Measurements from ENCODE around the gene FLYWCH2. TPM values are rescaled to one million over a fixed set of nuclear protein-coding genes. Genes with fewer than 3 reads are reported as not detected.

Gene FLYWCH2
- total and polyA plus RNA-seq, 2 of the 13 experiments (the other 11 are each of a cell fraction or from before 2014, with no cell fraction given) = 16.9 to 19.8 TPM

DNA sequence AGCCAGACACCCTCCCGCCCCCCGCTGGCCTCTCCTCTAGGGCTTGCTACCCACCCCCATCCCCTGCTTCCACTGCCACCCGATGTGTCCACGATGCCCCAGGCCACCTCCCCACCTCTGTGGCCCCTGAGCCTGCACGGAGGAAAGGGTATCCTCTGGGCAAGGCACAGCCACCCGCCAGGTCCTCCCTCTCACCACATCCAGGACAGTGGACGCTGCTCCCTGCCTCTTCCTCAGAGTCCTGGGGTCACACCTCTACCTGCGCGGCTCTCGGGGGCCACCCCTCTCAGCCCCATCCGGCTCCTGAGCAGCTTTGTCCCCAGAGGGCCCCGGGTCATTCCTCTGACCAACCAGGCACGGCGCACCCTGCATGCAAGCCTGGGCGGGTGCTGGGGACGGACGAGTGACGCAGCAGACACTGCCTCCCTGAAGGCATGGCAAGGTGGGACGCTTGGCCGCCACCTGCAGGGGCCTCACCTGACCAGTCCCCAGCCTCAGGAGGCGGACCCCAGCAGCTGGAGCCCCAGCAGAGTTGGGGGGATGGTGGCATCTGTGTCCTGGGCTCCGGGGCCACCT, 53.5 kb downstream of the FLYWCH2 start:
- Histone ChIP-seq H3K9me3 (ENCODE audit: low read length) (no peaks in the 10 kb centered on the region), H3K27ac (ENCODE audit: extremely low read length, insufficient read depth, low read length) (no peak overlapping the region), H3K9ac (ENCODE audit: insufficient read depth, low read depth, low read length) (no peak overlapping the region), H2AFZ (ENCODE audit: low read length) (no peak overlapping the region), H3K4me2 (ENCODE audit: low read depth, low read length) (no peak overlapping the region), H3K36me3 (replicated peaks in 1 of 2; ENCODE audit: control insufficient read depth in 1 of 2, insufficient read depth in 2 of 2, low read length in 2 of 2) (peaks cover 8 to 30% of the 10 kb centered on the region in 2 experiments; a peak in 4 of 5 replicates), H3K27me3 (ENCODE audit: control insufficient read depth in 1 of 2, insufficient read depth in 2 of 2, low read length in 2 of 2) (no peaks in the 10 kb centered on the region), H3K4me3 (replicated peaks in 1 of 3; ENCODE audit: insufficient read depth in 1 of 3, low read depth in 2 of 3, low read length in 3 of 3) (no peak overlapping the region), H3K79me2 (ENCODE audit: insufficient read depth, low read length) (no peaks in the 10 kb centered on the region), H4K20me1 (ENCODE audit: insufficient read depth, low read length) (no peaks in the 10 kb centered on the region), H3K4me1 (ENCODE audit: insufficient read depth, low read length) (no peaks in the 10 kb centered on the region)
- no TSS peak for BruUV-seq (replicated peaks)
- intact Hi-C loops (cut with micrococcal nuclease; ENCODE audit: unreplicated experiment) (no loop called here), in situ Hi-C loops (cut with HindIII; ENCODE audit: extremely low pct_ligation_motif_present, low pct_unique_long_range_greater_than_20kb) (no loop called here)
- DNase-seq (ENCODE audit: low spot score) = no peak
- 97% methylated on average over 7 of the region's 22 CpGs for WGBS (ENCODE audit: low lambda C conversion rate)
- no peak for ATAC-seq
- TF ChIP-seq SNRNP70 (IDR thresholded peaks at IDR 0.05; ENCODE audit: low read depth, low read length) (no peak), HNRNPK (IDR thresholded peaks at IDR 0.05; ENCODE audit: low read depth, low read length, poor library complexity, severe bottlenecking) (no peak), RBM22 (optimal IDR thresholded peaks at IDR 0.05; ENCODE audit: low read length) (no peak), ISL2 (CRISPR knock-in tag; IDR thresholded peaks at IDR 0.05) (no peak), ZEB1 (IDR thresholded peaks at IDR 0.05; ENCODE audit: insufficient replicate concordance, low read depth) (no peak), ZNF256 (CRISPR knock-in tag; conservative IDR thresholded peaks at IDR 0.05) (no peak), GATAD1 (CRISPR knock-in tag; IDR thresholded peaks at IDR 0.05) (no peak), RAD51 (IDR thresholded peaks at IDR 0.05; ENCODE audit: borderline replicate concordance) (no peak), ATF7-NPFF (CRISPR knock-in tag; IDR thresholded peaks at IDR 0.05; ENCODE audit: low read depth) (no peak), ZNF879 (CRISPR knock-in tag; IDR thresholded peaks at IDR 0.05) (no peak), ZNF512 (CRISPR knock-in tag; IDR thresholded peaks at IDR 0.05) (no peak), U2AF1 (optimal IDR thresholded peaks at IDR 0.05; ENCODE audit: low read depth, low read length) (no peak)
- TF ChIP-seq, protein P1, sequence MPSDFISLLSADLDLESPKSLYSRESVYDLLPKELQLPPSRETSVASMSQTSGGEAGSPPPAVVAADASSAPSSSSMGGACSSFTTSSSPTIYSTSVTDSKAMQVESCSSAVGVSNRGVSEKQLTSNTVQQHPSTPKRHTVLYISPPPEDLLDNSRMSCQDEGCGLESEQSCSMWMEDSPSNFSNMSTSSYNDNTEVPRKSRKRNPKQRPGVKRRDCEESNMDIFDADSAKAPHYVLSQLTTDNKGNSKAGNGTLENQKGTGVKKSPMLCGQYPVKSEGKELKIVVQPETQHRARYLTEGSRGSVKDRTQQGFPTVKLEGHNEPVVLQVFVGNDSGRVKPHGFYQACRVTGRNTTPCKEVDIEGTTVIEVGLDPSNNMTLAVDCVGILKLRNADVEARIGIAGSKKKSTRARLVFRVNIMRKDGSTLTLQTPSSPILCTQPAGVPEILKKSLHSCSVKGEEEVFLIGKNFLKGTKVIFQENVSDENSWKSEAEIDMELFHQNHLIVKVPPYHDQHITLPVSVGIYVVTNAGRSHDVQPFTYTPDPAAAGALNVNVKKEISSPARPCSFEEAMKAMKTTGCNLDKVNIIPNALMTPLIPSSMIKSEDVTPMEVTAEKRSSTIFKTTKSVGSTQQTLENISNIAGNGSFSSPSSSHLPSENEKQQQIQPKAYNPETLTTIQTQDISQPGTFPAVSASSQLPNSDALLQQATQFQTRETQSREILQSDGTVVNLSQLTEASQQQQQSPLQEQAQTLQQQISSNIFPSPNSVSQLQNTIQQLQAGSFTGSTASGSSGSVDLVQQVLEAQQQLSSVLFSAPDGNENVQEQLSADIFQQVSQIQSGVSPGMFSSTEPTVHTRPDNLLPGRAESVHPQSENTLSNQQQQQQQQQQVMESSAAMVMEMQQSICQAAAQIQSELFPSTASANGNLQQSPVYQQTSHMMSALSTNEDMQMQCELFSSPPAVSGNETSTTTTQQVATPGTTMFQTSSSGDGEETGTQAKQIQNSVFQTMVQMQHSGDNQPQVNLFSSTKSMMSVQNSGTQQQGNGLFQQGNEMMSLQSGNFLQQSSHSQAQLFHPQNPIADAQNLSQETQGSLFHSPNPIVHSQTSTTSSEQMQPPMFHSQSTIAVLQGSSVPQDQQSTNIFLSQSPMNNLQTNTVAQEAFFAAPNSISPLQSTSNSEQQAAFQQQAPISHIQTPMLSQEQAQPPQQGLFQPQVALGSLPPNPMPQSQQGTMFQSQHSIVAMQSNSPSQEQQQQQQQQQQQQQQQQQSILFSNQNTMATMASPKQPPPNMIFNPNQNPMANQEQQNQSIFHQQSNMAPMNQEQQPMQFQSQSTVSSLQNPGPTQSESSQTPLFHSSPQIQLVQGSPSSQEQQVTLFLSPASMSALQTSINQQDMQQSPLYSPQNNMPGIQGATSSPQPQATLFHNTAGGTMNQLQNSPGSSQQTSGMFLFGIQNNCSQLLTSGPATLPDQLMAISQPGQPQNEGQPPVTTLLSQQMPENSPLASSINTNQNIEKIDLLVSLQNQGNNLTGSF (CRISPR knock-in tag; IDR thresholded peaks at IDR 0.05) = no peak
- ChIA-PET CTCF (ENCODE audit: low intra/inter-chr PET ratio, low total read pairs) (no interaction called here), POLR2A (no interaction called here)
- FAIRE-seq = no peak

Measured in HepG2 (cell line).